HG03196 (cell line): Measurements from ENCODE around the gene CLEC1B.
"Not testable (repeated sequence)": the region's sequence is repeated elsewhere in the genome, so short reads cannot be mapped to it uniquely, and the experiment has no call there.

Experiments used
- ATAC-seq: cut with Tn5 transposase; IDR thresholded peaks from one replicate; pipeline ENCODE4 v1.9.1; 2021; ENCODE audit not compliant: unreplicated experiment

CLEC1B gene

DNA sequence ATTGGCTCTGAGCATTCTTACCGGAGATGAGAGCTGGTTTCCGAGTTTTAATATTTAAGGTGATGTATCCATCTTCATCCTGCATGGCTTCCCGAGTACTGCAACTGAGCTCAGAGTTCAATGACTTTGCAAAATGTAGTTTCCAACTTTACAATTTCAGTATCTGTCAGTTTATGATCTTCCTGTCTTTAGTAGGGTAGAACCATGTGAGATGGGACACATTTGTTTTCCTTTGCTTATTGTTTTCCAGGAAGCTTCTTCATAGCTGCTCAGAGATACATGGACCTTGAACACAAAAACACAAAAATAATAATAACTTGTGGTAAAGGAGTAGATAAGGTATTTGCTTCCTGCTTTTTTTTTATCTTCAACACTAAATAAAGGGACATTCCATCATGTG is at the start of gene CLEC1B:
Gene CLEC1B, minus strand, starts transcription at position 106 of the 400 bp plus-strand sequence. Its CDS starts 21 bp downstream, at position 85.
- ATAC-seq = no peak

DNA sequence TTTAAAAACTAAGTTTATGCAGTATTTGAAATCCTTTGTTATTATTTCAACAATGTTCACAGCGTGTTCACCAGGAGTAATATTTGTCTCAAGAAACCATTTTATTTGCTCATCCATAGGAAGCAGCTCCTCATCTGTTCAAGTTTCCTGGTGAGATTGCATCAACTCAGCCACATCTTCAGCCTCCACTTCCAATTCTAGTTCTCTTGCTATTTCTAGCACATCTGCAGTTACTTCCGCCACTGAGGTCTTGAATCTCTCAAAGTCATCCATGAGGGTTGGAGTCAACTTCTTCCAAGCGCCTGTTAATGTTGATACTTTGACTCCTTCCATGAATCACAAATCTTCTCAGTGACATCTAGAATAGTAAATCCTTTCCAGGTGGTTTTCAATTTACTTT is 49.6 kb upstream of the CLEC1B start:
- ATAC-seq = no peak

DNA sequence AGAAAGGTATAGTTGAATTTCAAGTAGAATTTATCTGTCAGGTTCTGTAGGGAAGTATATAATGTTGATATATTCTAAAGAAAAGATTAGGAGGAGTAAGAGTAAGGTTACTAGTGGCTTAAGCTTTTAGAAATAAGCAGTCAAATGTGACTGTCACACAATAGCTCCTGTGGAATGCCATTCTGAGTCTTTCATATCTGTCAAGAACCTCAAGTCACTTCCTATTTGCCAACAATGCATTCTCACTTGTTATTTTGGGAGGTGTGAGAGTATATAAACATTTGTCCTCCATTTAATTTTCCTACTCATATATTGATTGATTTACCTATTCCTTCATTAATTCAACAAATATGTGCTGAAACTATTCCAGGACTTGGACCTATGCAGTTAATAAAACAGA is 43.2 kb upstream of the CLEC1B start:
- ATAC-seq = no peak

DNA sequence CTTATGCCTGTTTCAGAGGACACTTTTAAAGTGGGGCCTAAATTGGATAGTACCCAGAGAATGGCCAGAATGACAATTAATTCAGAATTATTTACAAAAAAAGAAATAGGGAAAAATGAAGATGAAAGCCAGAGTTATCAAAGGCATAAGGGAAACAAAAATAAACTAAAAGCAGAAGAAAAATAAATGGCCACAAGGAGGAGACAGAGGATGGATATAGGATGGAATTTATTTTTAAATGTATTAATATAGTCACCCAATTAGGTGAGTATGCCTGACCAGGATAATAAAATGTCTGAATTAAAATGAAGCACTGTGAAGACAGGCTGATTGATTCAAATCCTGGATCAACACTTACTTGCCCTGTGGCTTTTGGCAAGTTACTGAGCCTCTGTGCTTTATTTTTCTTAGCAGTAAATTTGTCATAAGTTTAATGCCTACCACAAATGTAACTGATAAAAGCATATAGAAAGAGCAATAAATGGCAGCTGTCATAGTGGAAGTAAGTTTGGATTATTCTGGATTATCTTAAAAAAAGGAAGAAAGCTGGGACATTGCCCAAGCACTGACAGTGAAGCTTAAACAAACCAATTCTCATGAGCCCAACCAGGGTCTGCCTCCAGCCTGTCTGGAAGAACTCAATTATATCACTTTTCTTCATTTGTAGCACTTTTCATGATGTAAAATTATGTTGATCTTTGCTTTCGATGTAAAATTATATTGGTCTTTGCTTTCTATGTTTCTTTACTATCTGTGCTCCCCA is 35.0 kb upstream of the CLEC1B start:
- no peak for ATAC-seq

DNA sequence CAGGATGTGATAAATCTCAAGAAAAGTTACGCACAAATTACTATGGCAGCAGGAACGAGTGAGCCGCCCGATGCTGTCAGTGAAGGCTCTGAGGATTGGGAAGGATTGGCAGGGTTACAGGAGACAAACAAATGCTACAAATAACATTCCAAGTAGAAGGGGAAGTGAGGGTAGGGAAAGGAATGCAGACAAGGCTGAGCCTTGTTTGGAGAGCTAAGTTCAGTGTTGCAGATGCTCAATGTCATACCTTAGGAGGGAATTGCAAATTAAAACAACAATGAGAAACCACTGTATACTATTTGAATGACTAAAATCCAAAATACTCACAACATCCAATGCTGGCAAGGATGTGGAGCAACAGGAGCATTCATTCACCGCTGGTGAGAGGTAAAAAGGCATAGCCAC is 32.9 kb upstream of the CLEC1B start:
- ATAC-seq = no peak

DNA sequence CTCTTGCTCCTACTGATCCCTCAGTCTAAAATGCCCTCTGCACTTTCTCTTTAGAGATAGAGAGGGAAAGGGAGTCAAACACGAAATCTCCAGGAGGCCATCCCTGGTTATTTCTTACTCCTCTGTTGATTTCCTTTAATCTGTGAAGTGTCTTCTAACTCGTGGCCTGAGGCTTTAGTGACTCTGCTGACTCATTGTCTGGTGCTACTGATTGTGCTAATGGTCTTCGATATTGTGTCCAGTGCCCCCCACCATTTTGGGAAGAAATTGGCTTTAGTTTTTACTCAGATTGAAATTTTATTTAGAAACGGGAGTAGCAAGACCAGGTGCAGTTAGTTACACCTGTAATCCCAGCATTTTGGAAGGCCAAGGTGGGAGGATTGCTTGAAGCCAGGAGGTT is 32.4 kb upstream of the CLEC1B start:
- ATAC-seq = no peak

DNA sequence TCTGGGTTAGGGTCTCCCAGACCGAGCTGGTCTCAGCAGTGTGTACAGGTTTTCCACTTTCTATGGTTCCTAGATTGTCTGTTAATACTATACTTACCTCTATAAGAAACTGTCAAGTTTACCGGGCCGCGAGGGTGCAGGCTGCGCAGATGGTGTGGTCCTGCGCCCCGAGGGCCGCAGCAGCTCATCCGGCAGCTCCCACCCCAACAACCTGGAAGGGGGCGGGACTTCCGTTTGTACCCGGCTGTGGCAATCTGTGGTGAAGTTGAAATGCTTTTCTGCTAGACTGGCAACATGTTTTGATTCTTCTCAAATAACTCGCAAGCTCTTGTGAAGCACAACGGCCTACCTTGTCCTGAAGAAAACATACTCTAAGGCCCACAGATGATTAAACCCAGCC is 31.5 kb upstream of the CLEC1B start, which contains the start of gene CLEC9A:
Gene CLEC9A, plus strand, starts transcription at position 237 of the 400 bp plus-strand sequence. CDS start 22,006 bp downstream, outside the sequence.
- no peak for ATAC-seq

DNA sequence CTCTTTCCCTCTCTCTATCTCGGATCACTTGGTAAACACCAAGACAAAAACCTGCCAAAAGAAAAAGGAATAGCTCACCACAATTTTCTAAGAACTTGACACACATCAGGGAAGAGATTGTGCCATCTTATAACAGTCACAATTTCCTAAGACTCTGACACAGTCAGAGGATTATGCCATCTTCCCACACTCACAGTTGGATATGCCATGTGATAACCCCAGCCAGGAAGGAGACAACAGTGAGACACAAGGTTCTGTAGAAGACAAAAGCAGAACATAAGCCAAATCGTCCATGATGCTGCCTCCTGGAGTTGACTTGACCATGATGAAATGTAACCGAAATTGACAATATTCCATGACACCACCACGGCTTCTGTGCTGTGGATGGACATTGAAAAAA is 28.8 kb upstream of the CLEC1B start:
- ATAC-seq = no peak

DNA sequence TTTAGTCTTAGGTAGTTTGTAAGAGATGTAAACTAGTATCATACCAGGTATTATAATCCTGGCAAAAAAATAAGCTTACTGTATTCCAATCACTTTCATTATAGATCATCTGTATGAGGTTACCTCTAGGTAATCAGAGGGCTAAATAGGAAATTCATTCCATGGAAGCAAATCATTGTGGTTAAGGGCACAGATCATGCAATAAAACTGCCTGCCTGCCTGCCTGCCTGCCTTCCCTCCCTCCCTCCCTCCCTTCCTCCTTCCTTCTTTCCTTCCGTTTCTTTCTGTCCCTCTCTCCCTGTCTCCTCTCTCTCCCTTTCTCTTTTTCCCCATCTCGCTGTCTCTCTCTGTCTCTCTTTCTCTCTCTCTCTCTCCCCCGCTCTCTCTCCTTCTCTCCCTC is 28.4 kb upstream of the CLEC1B start:
- ATAC-seq = no peak

DNA sequence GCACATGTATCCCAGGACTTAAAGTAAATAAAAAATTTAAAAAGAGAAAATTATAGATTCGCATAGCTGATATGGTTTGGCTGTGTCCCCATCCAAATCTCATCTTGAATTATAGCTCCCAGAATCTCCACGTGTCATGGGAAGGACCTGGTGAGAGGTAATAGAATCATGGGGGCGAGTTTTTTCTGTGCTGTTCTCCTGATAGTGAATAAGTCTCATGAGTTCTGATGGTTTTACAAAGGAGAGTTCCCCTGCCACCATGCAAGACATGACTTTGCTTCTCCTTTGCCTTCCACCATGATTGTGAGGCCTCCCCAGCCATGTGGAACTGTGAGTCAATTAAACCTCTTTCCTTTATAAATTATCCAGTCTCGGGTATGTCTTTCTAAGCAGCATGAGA is 27.7 kb upstream of the CLEC1B start:
- not testable (repeated sequence) for ATAC-seq

DNA sequence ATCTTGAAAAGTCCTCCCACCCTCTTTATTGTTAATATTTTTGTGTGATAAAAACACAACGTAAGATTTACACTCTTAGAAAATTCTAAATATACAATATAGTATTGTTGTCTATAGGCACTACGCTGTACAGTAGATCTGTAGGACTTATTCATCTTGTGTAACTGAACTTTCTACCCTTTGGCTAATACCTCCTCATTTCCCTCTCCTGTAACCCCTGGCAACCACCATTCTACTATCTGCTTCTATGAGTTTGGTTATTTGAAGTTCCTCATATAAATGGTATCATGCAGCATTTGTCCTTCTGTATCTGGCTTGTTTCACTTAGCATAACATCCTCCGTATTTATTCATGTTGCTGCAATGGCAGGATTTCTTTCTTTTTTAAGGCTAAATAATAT is 26.3 kb upstream of the CLEC1B start:
- ATAC-seq = no peak

DNA sequence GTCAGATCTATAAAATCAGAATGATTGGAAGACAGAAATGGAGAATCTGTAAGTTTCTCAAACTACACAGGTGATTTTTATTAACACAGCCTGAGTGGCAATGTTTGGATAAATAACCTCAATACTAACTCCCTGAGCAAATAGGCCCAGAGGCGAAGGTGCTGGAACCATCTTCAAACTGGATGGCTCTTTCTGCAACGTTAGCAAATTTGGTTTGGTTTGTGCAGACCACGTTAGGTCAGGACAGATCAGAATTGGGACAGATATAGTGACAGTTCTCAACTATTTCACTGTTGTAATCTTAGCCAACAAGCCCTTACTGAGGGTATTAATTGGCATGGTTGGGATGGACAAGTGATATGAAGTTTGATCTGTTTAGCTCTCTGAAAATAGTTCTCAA is 22.4 kb upstream of the CLEC1B start:
- no peak for ATAC-seq

DNA sequence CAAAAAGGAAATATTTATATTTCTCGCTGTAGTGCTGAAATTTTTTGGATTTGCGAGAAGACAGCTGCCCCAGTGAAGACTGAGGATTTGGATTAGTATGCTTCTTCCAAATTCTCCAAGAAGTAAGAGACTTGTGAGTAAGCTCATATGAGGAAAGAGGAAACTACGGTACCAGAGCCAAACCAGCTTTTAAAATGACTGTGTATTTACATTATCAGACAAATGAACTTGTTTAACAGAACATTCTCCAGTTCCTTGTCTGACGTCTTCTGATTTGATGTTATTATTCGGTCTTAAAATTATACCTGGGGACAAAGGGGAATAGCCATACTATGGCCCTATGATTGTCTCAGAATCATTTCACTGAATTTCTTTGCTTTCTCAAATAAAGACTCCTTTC is 19.5 kb upstream of the CLEC1B start:
- ATAC-seq = no peak

DNA sequence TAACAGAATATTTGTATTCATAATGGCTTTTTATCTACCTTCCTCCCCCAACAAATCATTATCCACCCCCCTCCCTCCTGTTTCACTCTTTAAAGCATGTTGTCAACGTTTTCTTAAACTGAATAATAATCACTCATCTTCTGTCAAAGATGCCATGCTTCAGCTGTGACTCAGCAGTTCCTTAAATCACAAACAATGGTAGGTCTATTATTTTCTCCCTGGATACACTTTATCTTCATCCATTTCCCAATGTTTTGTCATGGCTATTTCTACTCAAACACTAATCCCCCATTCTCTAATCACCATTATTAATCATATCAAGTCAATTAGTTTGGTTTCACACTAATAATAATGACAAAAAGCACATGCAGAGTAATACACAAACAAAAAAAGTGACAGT is 18.0 kb upstream of the CLEC1B start:
- ATAC-seq = no peak

DNA sequence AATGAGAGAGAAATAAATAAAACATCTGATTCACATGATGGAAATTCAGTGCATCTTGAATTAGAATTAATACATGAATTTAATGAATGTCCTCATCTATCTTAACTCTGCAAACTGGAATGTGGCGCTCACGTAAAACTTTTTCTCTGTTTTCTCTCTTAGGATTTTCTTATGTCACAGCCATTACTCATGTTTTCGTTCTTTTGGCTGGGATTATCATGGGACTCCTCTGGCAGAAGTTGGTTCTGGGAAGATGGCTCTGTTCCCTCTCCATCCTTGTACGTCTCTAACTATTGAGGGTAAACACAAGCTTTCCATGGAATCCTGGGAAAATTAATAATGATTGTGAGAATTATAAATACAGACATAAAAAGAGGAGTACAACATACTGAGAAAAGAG is 16.5 kb upstream of the CLEC1B start:
- ATAC-seq = no peak

DNA sequence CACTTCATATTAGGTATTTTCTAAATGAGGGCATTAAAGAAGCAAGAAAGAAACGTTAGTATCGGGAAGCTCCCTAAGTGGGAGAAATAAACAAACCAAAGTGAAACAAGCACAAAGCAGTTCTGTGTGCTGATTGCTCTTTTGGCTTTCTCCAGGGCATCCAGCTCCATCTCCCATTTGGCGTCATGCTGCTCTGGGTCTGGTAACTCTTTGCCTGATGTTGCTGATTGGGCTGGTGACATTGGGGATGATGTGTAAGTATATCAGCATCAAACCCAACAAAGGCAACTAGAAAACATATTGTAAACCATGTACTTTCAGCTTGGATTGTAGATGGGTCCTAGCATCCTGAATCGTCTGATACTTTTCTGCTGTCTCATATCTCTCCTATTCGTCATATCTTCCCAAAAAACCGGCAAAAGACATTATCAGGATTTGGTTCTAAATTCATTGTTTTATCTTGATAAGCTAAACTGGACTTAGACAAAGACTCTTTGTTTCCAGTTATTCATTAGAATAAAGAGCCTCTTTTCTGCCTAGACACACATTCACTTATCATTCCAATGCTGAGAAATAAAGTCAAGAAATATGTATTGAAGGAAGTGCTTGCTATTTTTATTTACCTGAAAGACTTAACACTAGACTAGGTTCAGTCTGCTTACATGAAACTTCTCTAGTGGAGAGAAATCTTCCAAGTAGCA is 13.9 kb upstream of the CLEC1B start:
- ATAC-seq = no peak

DNA sequence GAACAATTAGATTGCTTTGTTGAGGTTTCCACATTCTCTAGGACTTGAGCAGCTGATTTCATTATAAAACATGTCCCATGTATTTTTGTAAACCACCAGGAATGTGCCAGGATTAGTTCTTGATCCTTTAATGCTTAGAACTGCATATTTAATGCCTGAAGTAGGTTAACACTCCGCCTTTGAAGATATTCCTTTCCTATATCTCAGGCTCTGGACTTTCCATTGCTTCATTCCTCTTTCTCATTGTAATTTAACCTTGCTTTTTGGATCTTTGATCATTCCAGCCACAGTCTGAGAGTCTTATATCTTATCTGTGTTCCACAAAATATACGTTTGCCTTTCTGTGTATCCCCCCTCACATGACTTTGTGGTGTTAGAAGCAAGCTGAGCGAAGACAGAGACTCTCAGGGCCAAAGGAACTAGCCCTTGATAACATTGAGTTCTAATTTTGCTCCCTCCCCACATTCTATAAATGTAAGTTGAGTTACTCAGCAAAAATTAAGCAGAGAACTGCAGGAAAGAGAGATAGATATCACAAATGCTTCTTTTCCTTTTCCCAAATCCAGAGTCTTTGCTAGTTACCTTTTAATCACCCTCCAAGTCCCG is 2.4 kb upstream of the CLEC1B start:
- ATAC-seq = no peak

DNA sequence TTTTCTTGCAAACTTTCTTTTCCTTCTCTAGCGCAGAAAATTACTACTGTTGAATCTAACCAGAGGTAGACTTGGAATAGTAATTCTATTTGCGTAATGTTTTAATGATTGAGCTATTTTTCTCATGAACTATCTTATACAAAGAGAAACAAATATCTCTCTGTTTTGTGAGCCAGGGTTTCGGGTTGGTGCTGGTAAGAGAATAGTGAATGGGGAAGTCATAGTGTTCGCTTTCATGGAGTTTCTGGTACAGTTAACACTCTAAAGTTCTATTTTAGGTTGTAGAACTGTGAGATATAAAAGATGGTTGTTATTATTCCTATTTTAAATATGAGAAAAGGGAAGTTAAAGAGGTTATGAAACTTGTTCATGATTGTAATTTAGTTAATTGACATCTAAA is 6.6 kb downstream of the CLEC1B start:
- no peak for ATAC-seq

DNA sequence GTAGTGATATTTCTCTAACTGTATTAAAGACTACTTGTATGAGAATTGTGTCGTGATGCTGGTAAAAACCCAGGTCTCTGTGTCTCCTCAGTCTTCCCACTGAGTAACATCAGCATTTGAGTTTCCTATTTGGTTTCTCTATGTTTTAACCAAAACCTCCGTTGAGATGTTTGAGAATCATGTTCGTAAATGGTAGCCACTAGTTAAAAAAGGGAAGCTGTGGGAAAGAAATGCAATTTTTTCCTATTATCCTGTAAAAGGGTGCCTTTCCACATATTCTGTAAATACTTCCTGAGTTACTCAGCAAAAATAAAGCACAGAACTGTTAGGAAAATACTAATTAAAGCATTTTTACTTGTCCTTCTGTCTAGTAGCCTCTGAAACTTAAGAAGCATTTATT is 7.0 kb downstream of the CLEC1B start:
- no peak for ATAC-seq

DNA sequence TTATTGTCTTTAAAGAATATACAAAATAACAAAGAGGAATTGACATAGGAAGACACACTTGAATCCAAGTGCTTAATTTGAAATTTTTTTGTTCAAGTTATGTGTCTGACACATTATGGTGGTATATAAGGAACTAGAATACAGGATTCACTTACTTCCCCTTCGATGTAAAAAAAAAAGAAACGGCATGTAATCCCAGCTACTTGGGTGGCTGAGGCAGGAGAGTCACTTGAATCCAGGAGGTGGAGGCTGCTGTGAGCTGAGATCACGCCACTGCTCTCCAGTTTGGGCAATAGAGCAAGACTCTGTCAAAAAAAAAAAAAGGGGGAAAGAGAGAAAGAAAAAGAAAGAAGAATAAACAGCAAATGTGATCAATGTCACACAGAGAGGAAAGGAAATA is 18.8 kb downstream of the CLEC1B start:
- ATAC-seq = no peak

DNA sequence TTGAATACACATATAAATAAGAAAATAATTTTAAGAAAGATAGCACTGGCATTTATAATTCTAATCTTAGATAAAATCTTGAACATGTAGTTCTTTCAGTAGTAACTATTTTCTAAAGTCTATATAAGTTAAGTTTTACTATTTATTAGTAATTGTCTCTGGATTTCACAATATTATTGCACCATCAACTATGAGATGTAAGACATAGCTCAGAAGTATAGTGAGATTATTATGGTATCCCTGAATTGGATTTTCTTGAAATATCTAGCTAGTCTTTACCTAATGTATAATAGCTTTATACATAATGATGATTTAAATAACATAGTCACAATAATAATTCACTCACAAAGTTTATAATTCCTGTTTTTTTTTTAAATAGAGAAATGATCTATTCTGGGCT is 21.0 kb downstream of the CLEC1B start:
- ATAC-seq = no peak

DNA sequence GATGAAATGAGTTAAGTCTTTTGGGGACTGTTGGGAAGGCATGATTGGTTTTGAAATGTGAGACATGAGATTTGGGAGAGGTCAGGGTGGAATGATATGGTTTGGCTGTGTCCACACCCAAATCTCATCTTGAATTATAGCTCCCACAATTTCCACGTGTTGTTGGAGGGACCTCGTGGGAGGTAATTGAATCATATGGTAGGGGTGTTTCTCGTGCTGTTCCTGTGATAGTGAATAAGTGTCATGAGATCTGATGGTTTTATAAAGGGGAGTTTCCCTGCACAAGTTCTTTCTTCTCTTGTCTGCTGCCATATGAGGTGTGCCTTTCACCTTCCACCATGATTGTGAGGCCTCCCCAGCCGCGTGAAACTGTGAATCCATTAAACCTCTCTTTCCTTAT is 22.3 kb downstream of the CLEC1B start:
- ATAC-seq = not testable (repeated sequence)
